ENCODE measurements around the gene PCLO. TPM values are rescaled to one million over a fixed set of nuclear protein-coding genes. Genes with fewer than 3 reads are reported as not detected.

PCLO gene
- total RNA-seq, 1 experiment from 2014 or later, result 2.3 TPM

DNA sequence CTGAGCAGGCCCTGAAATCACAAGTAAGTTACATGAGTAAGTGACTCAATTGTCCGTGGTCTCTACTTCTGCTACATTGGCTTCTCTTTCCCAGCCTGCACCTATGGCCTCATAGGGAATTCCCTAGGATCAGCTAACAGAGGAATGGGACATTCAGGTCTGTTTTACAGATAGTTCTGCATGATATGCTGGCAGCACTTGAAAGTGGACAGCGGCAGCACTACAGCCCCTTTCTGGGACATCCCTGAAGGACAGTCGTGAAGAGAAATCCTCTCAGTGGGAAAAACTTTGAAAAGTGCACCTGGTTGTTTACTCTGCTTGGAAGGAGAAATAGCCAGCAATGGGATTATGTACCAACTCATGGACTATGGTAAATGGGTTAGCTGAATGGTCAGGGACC lies 426.1 kb downstream of the PCLO start:
- no peaks in the 10 kb centered on the region for H3K36me3 Mint-ChIP-seq (ENCODE audit: insufficient read depth, unreplicated experiment)
- POLR2A ChIA-PET, result no interaction called here
- BruUV-seq (replicated peaks), result no TSS peak
- H3K9me3 Mint-ChIP-seq (ENCODE audit: unreplicated experiment), result no peaks in the 10 kb centered on the region
- intact Hi-C loops (cut with micrococcal nuclease), result no loop called here
- peaks cover 21% of the 10 kb centered on the region for H3K27me3 Mint-ChIP-seq (ENCODE audit: insufficient read depth, unreplicated experiment)
- no peaks in the 10 kb centered on the region for H3K4me1 Mint-ChIP-seq (ENCODE audit: insufficient read depth, unreplicated experiment)
- TF ChIP-seq, protein P1, sequence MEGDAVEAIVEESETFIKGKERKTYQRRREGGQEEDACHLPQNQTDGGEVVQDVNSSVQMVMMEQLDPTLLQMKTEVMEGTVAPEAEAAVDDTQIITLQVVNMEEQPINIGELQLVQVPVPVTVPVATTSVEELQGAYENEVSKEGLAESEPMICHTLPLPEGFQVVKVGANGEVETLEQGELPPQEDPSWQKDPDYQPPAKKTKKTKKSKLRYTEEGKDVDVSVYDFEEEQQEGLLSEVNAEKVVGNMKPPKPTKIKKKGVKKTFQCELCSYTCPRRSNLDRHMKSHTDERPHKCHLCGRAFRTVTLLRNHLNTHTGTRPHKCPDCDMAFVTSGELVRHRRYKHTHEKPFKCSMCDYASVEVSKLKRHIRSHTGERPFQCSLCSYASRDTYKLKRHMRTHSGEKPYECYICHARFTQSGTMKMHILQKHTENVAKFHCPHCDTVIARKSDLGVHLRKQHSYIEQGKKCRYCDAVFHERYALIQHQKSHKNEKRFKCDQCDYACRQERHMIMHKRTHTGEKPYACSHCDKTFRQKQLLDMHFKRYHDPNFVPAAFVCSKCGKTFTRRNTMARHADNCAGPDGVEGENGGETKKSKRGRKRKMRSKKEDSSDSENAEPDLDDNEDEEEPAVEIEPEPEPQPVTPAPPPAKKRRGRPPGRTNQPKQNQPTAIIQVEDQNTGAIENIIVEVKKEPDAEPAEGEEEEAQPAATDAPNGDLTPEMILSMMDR (IDR thresholded peaks at IDR 0.05; ENCODE audit: unreplicated experiment), result no peak
- no peak overlapping the region for H3K27ac Mint-ChIP-seq (ENCODE audit: low read depth, unreplicated experiment)
- no peak overlapping the region for H3K4me3 Mint-ChIP-seq (ENCODE audit: unreplicated experiment)
- CTCF ChIA-PET, result interaction anchor here (1.4 kb wide), 1 partner anchor 860 kb away, joined by 3 read pairs; no protein-coding TSS in a partner anchor
- no peak for DNase-seq (ENCODE audit: unreplicated experiment)

DNA sequence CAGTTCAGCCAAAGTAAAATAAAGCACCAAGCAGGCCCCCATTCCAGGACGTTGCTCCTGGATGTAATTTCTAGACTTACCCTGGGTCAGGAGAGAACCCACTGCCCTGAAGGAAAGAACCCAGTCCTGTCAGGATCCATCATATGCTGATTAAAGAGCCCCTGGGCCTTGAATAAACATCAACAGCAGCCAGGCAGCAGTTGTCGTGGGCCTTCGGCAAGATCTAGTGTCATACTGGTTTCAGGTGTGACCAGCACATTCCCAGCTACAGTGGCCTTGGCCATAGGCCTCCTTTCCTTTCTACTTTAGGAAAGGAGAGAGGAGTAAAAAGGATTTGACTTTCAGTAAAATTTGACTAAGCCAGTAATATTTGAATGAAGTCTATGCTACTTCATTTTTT lies 430.0 kb downstream of the PCLO start:
- BruUV-seq (replicated peaks), result no TSS peak

DNA sequence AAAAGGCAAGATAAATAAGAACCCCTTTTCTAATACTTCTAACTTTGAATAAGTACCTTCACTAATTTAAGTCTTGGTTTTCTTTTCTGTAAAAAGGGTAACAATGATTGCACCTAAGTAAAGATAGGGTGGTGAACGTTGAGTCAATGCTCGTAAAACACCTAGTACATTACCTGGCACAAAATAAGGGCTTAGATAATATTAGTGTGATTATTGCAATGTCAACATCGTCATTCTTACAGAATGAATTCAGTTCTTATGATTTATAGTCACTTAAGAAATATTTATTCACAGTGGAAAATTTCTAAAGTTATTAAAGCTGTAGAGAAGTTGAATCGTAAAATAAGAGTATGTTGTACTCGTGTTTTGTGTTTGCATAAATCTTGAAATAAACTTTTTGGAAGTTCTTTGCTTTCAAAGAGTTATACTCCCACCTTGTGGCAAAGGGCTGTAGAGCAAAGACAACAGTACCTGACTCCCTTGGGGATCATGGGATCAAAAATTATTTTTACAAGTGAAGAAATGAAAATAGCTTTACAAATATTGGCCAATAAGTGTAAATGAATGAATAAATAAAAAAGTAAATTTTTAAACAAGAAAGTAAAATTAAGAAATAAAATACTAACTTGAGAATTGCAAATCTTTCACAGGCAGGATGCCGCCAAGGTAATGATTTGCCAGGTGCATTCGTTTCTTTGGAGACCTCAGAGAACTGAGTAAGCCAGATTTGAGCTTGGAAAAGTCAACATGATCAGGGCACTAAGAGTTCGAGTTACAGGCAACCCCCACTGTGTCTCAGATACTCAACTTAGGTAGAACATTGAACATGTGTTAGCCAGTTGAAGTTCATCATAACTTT lies 433.3 kb downstream of the PCLO start:
- intact Hi-C loops (cut with micrococcal nuclease), result loop anchor here (2.0 to 10.0 kb wide), 4 partner anchors 245 to 1232 kb away; no protein-coding TSS in a partner anchor
- no TSS peak for BruUV-seq (replicated peaks)
- CTCF ChIA-PET, result interaction anchor here (0.6 to 4.3 kb wide), 21 partner anchors 9 to 1568 kb away, joined by 3 to 38 read pairs (median 3); no protein-coding TSS in a partner anchor
- peak; percentile 38 for DNase-seq (ENCODE audit: unreplicated experiment)
- POLR2A ChIA-PET, result no interaction called here
- H3K9me3 Mint-ChIP-seq (ENCODE audit: unreplicated experiment), result no peaks in the 10 kb centered on the region
- no peaks in the 10 kb centered on the region for H3K36me3 Mint-ChIP-seq (ENCODE audit: insufficient read depth, unreplicated experiment)
- TF ChIP-seq, protein P1 (IDR thresholded peaks at IDR 0.05; ENCODE audit: unreplicated experiment), result peak; percentile 68
- no peaks in the 10 kb centered on the region for H3K27me3 Mint-ChIP-seq (ENCODE audit: insufficient read depth, unreplicated experiment)
- H3K27ac Mint-ChIP-seq (ENCODE audit: low read depth, unreplicated experiment), result no peak overlapping the region
- H3K4me1 Mint-ChIP-seq (ENCODE audit: insufficient read depth, unreplicated experiment), result no peaks in the 10 kb centered on the region
- no peak overlapping the region for H3K4me3 Mint-ChIP-seq (ENCODE audit: unreplicated experiment)

More for the DNA sequence above, 430.0 kb downstream of the PCLO start:
- Mint-ChIP-seq H3K27ac (ENCODE audit: low read depth, unreplicated experiment) (no peak overlapping the region), H3K9me3 (ENCODE audit: unreplicated experiment) (no peaks in the 10 kb centered on the region), H3K4me3 (ENCODE audit: unreplicated experiment) (no peak overlapping the region), H3K4me1 (ENCODE audit: insufficient read depth, unreplicated experiment) (no peaks in the 10 kb centered on the region), H3K27me3 (ENCODE audit: insufficient read depth, unreplicated experiment) (no peaks in the 10 kb centered on the region), H3K36me3 (ENCODE audit: insufficient read depth, unreplicated experiment) (no peaks in the 10 kb centered on the region)
- ChIA-PET POLR2A (no interaction called here), CTCF (interaction anchor here (0.6 to 0.7 kb wide), 2 partner anchors 95 to 123 kb away, joined by 3 read pairs; no protein-coding TSS in a partner anchor)
- TF ChIP-seq, protein P1 (IDR thresholded peaks at IDR 0.05; ENCODE audit: unreplicated experiment), result no peak
- no peak for DNase-seq (ENCODE audit: unreplicated experiment)
- intact Hi-C loops (cut with micrococcal nuclease), result no loop called here

DNA sequence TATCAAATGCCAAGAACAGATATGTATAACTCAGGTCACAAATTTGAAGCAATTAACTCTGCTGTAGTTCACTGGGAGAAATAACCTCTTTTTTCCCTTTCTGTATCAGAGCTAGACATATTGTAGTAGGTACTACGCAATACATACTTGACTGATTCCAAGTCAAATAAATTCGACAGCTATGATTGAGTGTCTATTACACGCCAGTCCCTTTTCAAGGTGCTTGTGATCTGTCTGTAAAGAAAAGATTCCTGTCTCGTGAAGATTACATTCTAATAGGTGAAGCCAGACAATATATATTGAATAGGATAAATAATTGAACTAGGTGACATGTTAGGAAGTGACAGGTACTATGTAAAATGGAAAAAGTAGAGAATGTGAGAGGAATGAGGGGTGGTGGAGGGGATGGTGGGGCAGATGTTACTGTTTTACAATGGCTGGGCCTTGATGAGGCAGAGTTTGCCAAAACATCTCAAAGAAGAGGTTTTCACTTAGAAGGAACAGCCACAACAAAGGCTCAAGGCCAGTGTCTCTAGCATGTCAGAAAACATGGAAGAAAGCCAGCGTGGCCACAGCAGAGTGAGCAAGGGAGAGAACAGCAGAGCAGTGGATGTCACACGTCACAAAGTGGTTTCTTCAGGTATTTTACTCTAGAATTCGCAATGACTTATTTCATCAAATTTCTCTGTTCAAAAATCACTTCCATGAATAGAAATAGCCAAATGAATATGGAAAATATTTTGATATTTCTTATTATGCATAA lies 436.5 kb downstream of the PCLO start:
- Mint-ChIP-seq H3K4me3 (ENCODE audit: unreplicated experiment) (no peak overlapping the region), H3K9me3 (ENCODE audit: unreplicated experiment) (no peaks in the 10 kb centered on the region), H3K27ac (ENCODE audit: low read depth, unreplicated experiment) (no peak overlapping the region), H3K36me3 (ENCODE audit: insufficient read depth, unreplicated experiment) (no peaks in the 10 kb centered on the region), H3K4me1 (ENCODE audit: insufficient read depth, unreplicated experiment) (no peaks in the 10 kb centered on the region), H3K27me3 (ENCODE audit: insufficient read depth, unreplicated experiment) (peaks cover 30% of the 10 kb centered on the region)
- intact Hi-C loops (cut with micrococcal nuclease), result loop anchor here (2.0 to 10.0 kb wide), 5 partner anchors 121 to 1229 kb away; no protein-coding TSS in a partner anchor
- no TSS peak for BruUV-seq (replicated peaks)
- POLR2A ChIA-PET, result no interaction called here
- TF ChIP-seq, protein P1 (IDR thresholded peaks at IDR 0.05; ENCODE audit: unreplicated experiment), result no peak
- CTCF ChIA-PET, result interaction anchor here (0.7 to 1.1 kb wide), 3 partner anchors 14 to 120 kb away, joined by 3 read pairs; no protein-coding TSS in a partner anchor
- no peak for DNase-seq (ENCODE audit: unreplicated experiment)

All from MCF 10A (cell line).